Fibroblast of lung (primary cell): Measurements from ENCODE around the gene ESF1. TPM values are rescaled to one million over a fixed set of nuclear protein-coding genes. Genes with fewer than 3 reads are reported as not detected.
A peak's percentile ranks its signal among the peaks of the same experiment; 100 is the strongest.

Source experiments
- DNase-seq, 2 donors: peaks; one replicate each; pipeline versions ENCODE4 v3.0.0 to v3.0.0-alpha.2; 2010; ENCODE audit warnings: low read depth in 2 of 2
- H2AFZ ChIP-seq: 2 replicates; pipeline ENCODE4 v1.5.1; 2012; ENCODE audit warnings: low read length, control low read depth, inconsistent platforms
- H3K27ac ChIP-seq: 2 replicates; pipeline ENCODE4 v1.5.1; 2011; ENCODE audit warnings: low read length, control low read depth; ENCODE audit not compliant: insufficient read depth
- H3K27me3 ChIP-seq: 2 replicates; pipeline ENCODE4 v1.5.1; 2011; ENCODE audit warnings: mild to moderate bottlenecking, low read length; ENCODE audit not compliant: control insufficient read depth, insufficient read depth
- H3K36me3 ChIP-seq: 2 replicates; pipeline ENCODE4 v1.5.1; 2011; ENCODE audit warnings: low read length; ENCODE audit not compliant: control insufficient read depth, insufficient read depth
- H3K4me1 ChIP-seq: 2 replicates; pipeline ENCODE4 v1.5.1; 2011; ENCODE audit warnings: low read length; ENCODE audit not compliant: control insufficient read depth, insufficient read depth; ENCODE audit errors: extremely low read depth
- H3K4me2 ChIP-seq: 2 replicates; pipeline ENCODE4 v1.5.1; 2011; ENCODE audit warnings: low read length, control low read depth; ENCODE audit not compliant: insufficient read depth; ENCODE audit errors: extremely low read depth
- H3K4me3 ChIP-seq, 4 experiments: fragments of 200-600 bp in 1 of 4; sonication (generic) in 1 of 4; replicated peaks in 1 of 4; 2 replicates each; pipeline ENCODE4 v1.5.1; 2011 to 2016; ENCODE audit warnings: low read length in 4 of 4, low read depth in 3 of 4, mild to moderate bottlenecking in 3 of 4, control low read depth in 2 of 4, inconsistent platforms in 1 of 4, mixed read lengths in 1 of 4; ENCODE audit not compliant: insufficient read depth in 1 of 4; ENCODE audit errors: control extremely low read depth in 1 of 4
- H3K79me2 ChIP-seq: 2 replicates; pipeline ENCODE4 v1.5.1; 2012; ENCODE audit warnings: mild to moderate bottlenecking, low read length, inconsistent platforms; ENCODE audit not compliant: control insufficient read depth, insufficient read depth
- H3K9ac ChIP-seq: 2 replicates; pipeline ENCODE4 v1.5.1; 2011; ENCODE audit warnings: mild to moderate bottlenecking, low read length, control low read depth; ENCODE audit not compliant: insufficient read depth
- H3K9me3 ChIP-seq: 2 replicates; pipeline ENCODE4 v1.5.1; 2012; ENCODE audit warnings: low read depth, low read length; ENCODE audit not compliant: control insufficient read depth, insufficient read depth
- H4K20me1 ChIP-seq: 2 replicates; pipeline ENCODE4 v1.5.1; 2011; ENCODE audit warnings: low read length; ENCODE audit not compliant: control insufficient read depth, insufficient read depth; ENCODE audit errors: extremely low read depth
- EZH2 ChIP-seq: IDR thresholded peaks from 2 replicates; pipeline ENCODE4 v1.5.1; 2012; ENCODE audit warnings: low read length, control low read depth, mild to moderate bottlenecking; ENCODE audit errors: missing control alignments
- polyA plus RNA-seq, 2 donors: library from polyadenylated mRNA; depleted of rRNA in 1 of 2; stranded (reverse) in 1 of 2; unstranded in 1 of 2; fragments of >200 nt; gene quantifications; 2 replicates each; pipeline ENCODE4 v1.2.1, GENCODE V29; 2011 to 2012; ENCODE audit warnings: missing spikeins in 1 of 2
- total RNA-seq: library from RNA; depleted of rRNA; stranded (reverse); fragments of >200 nt; gene quantifications from 2 replicates; pipeline ENCODE4 v1.2.1, GENCODE V29; 2014
- TF ChIP-seq, protein P1 (sequence below), 2 donors: IDR thresholded peaks in 1 of 2; conservative IDR thresholded peaks in 1 of 2; 1 replicate in 1 of 2; 2 replicates in 1 of 2; pipeline ENCODE4 v1.5.1; 2011 to 2012; ENCODE audit warnings: low read length in 2 of 2, control low read depth in 1 of 2, inconsistent platforms in 1 of 2, low read depth in 1 of 2, mild to moderate bottlenecking in 1 of 2

The ESF1 gene
- total and polyA plus RNA-seq, 2 donors (not counting 1 experiment from before 2014, with no cell fraction given), result 7.3 to 13.2 TPM

DNA sequence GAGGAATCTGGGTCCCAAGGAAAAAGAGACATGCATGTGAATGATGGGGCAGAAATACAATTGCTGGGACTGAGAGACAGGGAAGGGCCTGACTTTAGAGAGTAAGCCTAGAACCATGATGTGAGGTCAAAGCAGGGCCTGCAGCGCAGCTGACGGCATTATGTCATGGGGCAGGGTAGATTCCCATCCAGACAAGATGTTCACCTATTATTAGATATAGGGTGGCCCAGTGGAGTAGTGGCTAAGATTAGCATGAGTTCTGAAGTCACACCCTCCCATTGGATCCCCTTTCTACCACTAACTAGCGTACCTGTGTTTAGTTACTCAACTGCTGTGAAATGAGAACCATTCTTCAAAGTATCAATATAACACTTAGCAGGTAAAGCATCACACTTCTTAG, 39.7 kb upstream of the ESF1 start:
- TF ChIP-seq EZH2, result no peak
- H4K20me1 ChIP-seq, result no peaks in the 10 kb centered on the region
- H3K79me2 ChIP-seq, result no peaks in the 10 kb centered on the region
- H3K4me2 ChIP-seq, result no peak overlapping the region
- no peak for DNase-seq
- H2AFZ ChIP-seq, result no peak overlapping the region
- H3K36me3 ChIP-seq, result no peaks in the 10 kb centered on the region
- no peaks in the 10 kb centered on the region for H3K9me3 ChIP-seq
- no peak overlapping the region for H3K9ac ChIP-seq
- H3K27ac ChIP-seq, result no peak overlapping the region
- H3K27me3 ChIP-seq, result peaks cover 5% of the 10 kb centered on the region
- H3K4me3 ChIP-seq, result no peak overlapping the region
- H3K4me1 ChIP-seq, result no peaks in the 10 kb centered on the region

DNA sequence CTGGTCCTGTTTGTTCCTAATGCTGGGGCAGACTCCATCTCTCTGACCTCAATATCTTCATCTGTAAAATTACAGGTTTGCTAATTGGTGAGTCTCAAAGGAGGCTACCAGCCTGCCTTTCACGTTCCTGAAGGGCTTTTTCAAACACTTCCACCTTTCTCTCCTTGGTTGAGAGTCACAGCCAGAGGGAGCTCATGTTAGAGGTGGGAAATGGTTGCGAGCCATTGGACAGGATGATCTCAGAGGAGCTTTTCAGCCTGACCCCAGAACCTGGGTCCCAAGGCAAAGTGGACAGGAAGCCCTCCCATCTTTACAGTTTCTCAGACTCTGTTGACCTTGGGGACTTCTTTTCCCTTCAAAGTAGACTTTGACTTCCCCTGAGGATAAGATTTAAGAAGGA, 37.7 kb upstream of the ESF1 start:
- peaks cover 5% of the 10 kb centered on the region for H3K27me3 ChIP-seq
- H2AFZ ChIP-seq, result no peak overlapping the region
- no peak for TF ChIP-seq EZH2
- TF ChIP-seq, protein P1, sequence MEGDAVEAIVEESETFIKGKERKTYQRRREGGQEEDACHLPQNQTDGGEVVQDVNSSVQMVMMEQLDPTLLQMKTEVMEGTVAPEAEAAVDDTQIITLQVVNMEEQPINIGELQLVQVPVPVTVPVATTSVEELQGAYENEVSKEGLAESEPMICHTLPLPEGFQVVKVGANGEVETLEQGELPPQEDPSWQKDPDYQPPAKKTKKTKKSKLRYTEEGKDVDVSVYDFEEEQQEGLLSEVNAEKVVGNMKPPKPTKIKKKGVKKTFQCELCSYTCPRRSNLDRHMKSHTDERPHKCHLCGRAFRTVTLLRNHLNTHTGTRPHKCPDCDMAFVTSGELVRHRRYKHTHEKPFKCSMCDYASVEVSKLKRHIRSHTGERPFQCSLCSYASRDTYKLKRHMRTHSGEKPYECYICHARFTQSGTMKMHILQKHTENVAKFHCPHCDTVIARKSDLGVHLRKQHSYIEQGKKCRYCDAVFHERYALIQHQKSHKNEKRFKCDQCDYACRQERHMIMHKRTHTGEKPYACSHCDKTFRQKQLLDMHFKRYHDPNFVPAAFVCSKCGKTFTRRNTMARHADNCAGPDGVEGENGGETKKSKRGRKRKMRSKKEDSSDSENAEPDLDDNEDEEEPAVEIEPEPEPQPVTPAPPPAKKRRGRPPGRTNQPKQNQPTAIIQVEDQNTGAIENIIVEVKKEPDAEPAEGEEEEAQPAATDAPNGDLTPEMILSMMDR (conservative IDR thresholded peaks at IDR 0.05 in 1 of 2, IDR thresholded peaks at IDR 0.05 in 1 of 2; ENCODE audit: low read depth in 1 of 2, low read length in 2 of 2), result no peak
- H3K9ac ChIP-seq, result no peak overlapping the region
- H3K4me2 ChIP-seq, result no peak overlapping the region
- no peaks in the 10 kb centered on the region for H3K79me2 ChIP-seq
- H3K27ac ChIP-seq, result no peak overlapping the region
- H3K4me1 ChIP-seq, result no peaks in the 10 kb centered on the region
- H3K9me3 ChIP-seq, result no peaks in the 10 kb centered on the region
- DNase-seq, result no peak
- no peak overlapping the region for H3K4me3 ChIP-seq
- H3K36me3 ChIP-seq, result no peaks in the 10 kb centered on the region
- H4K20me1 ChIP-seq, result no peaks in the 10 kb centered on the region

DNA sequence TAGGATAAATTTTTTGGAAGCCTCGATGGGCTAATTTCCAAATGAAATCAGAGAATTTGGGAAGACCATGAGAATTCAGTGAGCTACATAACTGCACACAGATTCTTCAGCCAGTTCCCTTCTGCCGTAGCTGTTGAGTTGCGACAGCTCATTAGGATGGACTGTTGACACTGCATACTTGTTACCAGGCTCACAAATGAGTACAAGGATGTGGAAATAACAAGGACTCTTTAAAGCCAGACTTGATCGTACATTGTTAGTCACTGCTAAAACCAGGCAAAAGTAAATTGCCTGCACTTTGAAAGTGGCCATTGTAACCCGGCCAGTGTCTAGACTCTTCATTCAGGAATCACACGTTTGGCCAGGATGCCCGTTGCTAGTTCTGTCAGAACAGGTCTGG, 37.2 kb upstream of the ESF1 start:
- Histone ChIP-seq H3K9me3 (no peaks in the 10 kb centered on the region), H2AFZ (no peak overlapping the region), H4K20me1 (no peaks in the 10 kb centered on the region), H3K27me3 (peaks cover 5% of the 10 kb centered on the region), H3K9ac (no peak overlapping the region), H3K4me3 (no peak overlapping the region), H3K36me3 (no peaks in the 10 kb centered on the region), H3K27ac (no peak overlapping the region), H3K4me1 (no peaks in the 10 kb centered on the region), H3K4me2 (no peak overlapping the region), H3K79me2 (no peaks in the 10 kb centered on the region)
- peak in 1 of 2 donors; percentile 12 for DNase-seq
- no peak for TF ChIP-seq EZH2
- TF ChIP-seq, protein P1 (conservative IDR thresholded peaks at IDR 0.05 in 1 of 2, IDR thresholded peaks at IDR 0.05 in 1 of 2; ENCODE audit: low read depth in 1 of 2, low read length in 2 of 2), result no peak
